Upper lobe of left lung (tissue), 6 donors: ENCODE measurements around the gene GSG1L. TPM values are rescaled to one million over a fixed set of nuclear protein-coding genes. Genes with fewer than 3 reads are reported as not detected.

Source experiments
- ATAC-seq, 2 donors: fragments of 200-7000 bp; cut with Tn5 transposase; one replicate each; pipeline ENCODE4 v1.9.1; 2022; ENCODE audit warnings: mild to moderate bottlenecking in 2 of 2, moderate library complexity in 2 of 2; ENCODE audit not compliant: low FRiP score in 2 of 2
- DNase-seq, 2 donors: peaks; one replicate each; pipeline ENCODE4 v3.0.0-alpha.2; 2019 to 2020
- H3K27ac ChIP-seq, 4 donors: fragments of 200-600 bp; sonication (generic); one replicate each; pipeline ENCODE4 v1.5.1; 2016 to 2019
- H3K27me3 ChIP-seq, 4 donors: fragments of 200-600 bp; sonication (generic); one replicate each; pipeline ENCODE4 v1.5.1; 2017 to 2019
- H3K36me3 ChIP-seq, 4 donors: fragments of 200-600 bp; sonication (generic); one replicate each; pipeline ENCODE4 v1.5.1; 2016 to 2019
- H3K4me1 ChIP-seq, 4 donors: fragments of 200-600 bp; sonication (generic); one replicate each; pipeline ENCODE4 v1.5.1; 2018 to 2019
- H3K4me3 ChIP-seq, 4 donors: fragments of 200-600 bp; sonication (generic); one replicate each; pipeline ENCODE4 v1.5.1; 2017 to 2019; ENCODE audit warnings: mild to moderate bottlenecking in 2 of 4, moderate library complexity in 1 of 4
- H3K9me3 ChIP-seq, 4 donors: fragments of 200-600 bp; sonication (generic); one replicate each; pipeline ENCODE4 v1.5.1; 2018 to 2019
- CTCF ChIP-seq, 6 experiments: fragments of 450-650 bp in 4 of 6; fragments of 200-600 bp in 2 of 6; sonication (generic) in 2 of 6; IDR thresholded peaks; one replicate each; pipeline ENCODE4 v1.5.1; 2016 to 2019; ENCODE audit warnings: antibody characterized with exemption in 6 of 6
- EP300 ChIP-seq, 4 donors: sonication (generic); formaldehyde crosslinking; IDR thresholded peaks; one replicate each; pipeline ENCODE4 v1.5.1; 2017; ENCODE audit warnings: antibody characterized with exemption in 4 of 4, control low read depth in 2 of 4
- POLR2A ChIP-seq, 4 donors: fragments of 450-650 bp; IDR thresholded peaks; one replicate each; pipeline ENCODE4 v1.5.1; 2016 to 2017; ENCODE audit warnings: antibody characterized with exemption in 4 of 4, mild to moderate bottlenecking in 2 of 4
- POLR2AphosphoS5 ChIP-seq, 2 donors: sonication (generic); formaldehyde crosslinking; IDR thresholded peaks; one replicate each; pipeline ENCODE4 v1.5.1; 2017; ENCODE audit warnings: antibody characterized with exemption in 2 of 2
- WGBS, 2 donors: methylation state at CpG; one replicate each; pipeline ENCODE4 v1.1.5; 2017 to 2018; 5-methylcytosine and 5-hydroxymethylcytosine counted together
- total RNA-seq, 6 donors: library from RNA; depleted of rRNA in 4 of 6; stranded (reverse); fragments of >200 nt in 4 of 6; gene quantifications; one replicate each; pipeline versions ENCODE4 v1.1.0 to v1.2.1, GENCODE V29; 2016 to 2021
- donor health status: DM: no; HTN: no; CAD: no; lungs with moderate emphysema.
- donor health status: DM: no; HTN: yes; CAD: no; lungs with severe emphysema.

The GSG1L gene
- total RNA-seq, 6 donors from 2014 or later, result 2.2 TPM; not detected in 5

- no peaks in the 10 kb centered on the region for H3K27me3 ChIP-seq
- TF ChIP-seq CTCF (IDR thresholded peaks at IDR 0.05) (no peak), POLR2AphosphoS5 (IDR thresholded peaks at IDR 0.05) (no peak), EP300 (IDR thresholded peaks at IDR 0.05) (no peak), POLR2A (IDR thresholded peaks at IDR 0.05) (no peak)
These were observed 136.1 kb downstream of the GSG1L start for GRCh38 chr16:27927266-27927901.

GRCh38 chr16:27925612-27926011 lies 137.9 kb downstream of the GSG1L start:
- DNase-seq (no peak), ATAC-seq (no peak)
- 72 to 74% methylated on average over 9 of the region's 9 CpGs for WGBS, 2 donors
- H3K4me1 ChIP-seq, result no peaks in the 10 kb centered on the region
- TF ChIP-seq POLR2A (IDR thresholded peaks at IDR 0.05) (no peak), CTCF (IDR thresholded peaks at IDR 0.05) (no peak), POLR2AphosphoS5 (IDR thresholded peaks at IDR 0.05) (no peak), EP300 (IDR thresholded peaks at IDR 0.05) (no peak)
- H3K9me3 ChIP-seq, result no peaks in the 10 kb centered on the region
- no peak overlapping the region for H3K4me3 ChIP-seq
- H3K27me3 ChIP-seq, result no peaks in the 10 kb centered on the region
- H3K36me3 ChIP-seq, result no peaks in the 10 kb centered on the region
- no peak overlapping the region for H3K27ac ChIP-seq

More at GRCh38 chr16:27927266-27927901, 136.1 kb downstream of the GSG1L start:
- H3K36me3 ChIP-seq, result no peaks in the 10 kb centered on the region
- no peaks in the 10 kb centered on the region for H3K4me1 ChIP-seq
- 74 to 84% methylated on average over 12 to 13 of the region's 13 CpGs for WGBS, 2 donors
- DNase-seq (no peak), ATAC-seq (no peak)
- H3K27ac ChIP-seq, result no peak overlapping the region
- peaks cover 0 to 3% (median under 1%) of the 10 kb centered on the region in 4 donors for H3K9me3 ChIP-seq
- H3K4me3 ChIP-seq, result no peak overlapping the region

- TF ChIP-seq EP300 (IDR thresholded peaks at IDR 0.05) (no peak), POLR2A (IDR thresholded peaks at IDR 0.05) (no peak), CTCF (IDR thresholded peaks at IDR 0.05) (no peak), POLR2AphosphoS5 (IDR thresholded peaks at IDR 0.05) (no peak)
- no peaks in the 10 kb centered on the region for H3K9me3 ChIP-seq
- H3K27me3 ChIP-seq, result no peaks in the 10 kb centered on the region
- H3K36me3 ChIP-seq, result no peaks in the 10 kb centered on the region
- no peak overlapping the region for H3K4me3 ChIP-seq
- no peak for DNase-seq
- WGBS, 2 donors, result 65 to 70% methylated on average over 4 of the region's 4 CpGs
- H3K4me1 ChIP-seq, result no peaks in the 10 kb centered on the region
- H3K27ac ChIP-seq, result no peak overlapping the region
- no peak for ATAC-seq
These were observed 138.9 kb downstream of the GSG1L start for GRCh38 chr16:27924411-27925118.

DNA sequence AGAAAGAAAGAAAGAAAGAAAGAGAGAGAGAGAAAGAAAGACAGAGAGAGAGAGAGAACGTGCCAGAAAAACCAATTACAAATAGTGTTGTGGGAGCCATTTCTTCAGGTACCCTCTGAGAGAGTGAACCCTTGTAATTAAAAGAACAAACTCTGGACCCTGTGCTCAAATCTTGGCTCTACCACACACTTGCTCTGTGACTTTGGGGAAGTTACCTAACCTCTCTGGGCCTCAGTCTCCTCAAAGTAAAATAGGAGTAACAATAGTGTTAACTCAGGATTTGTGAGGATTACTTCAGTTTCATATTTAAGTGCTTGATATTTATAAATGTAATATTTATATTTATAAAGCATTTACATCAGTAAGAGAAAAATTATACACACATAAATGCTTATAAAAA lies 139.8 kb downstream of the GSG1L start:
- TF ChIP-seq EP300 (IDR thresholded peaks at IDR 0.05) (no peak), CTCF (IDR thresholded peaks at IDR 0.05) (no peak), POLR2A (IDR thresholded peaks at IDR 0.05) (no peak), POLR2AphosphoS5 (IDR thresholded peaks at IDR 0.05) (no peak)
- Histone ChIP-seq H3K9me3 (no peaks in the 10 kb centered on the region), H3K4me1 (no peaks in the 10 kb centered on the region), H3K4me3 (no peak overlapping the region), H3K36me3 (no peaks in the 10 kb centered on the region), H3K27me3 (no peaks in the 10 kb centered on the region), H3K27ac (no peak overlapping the region)
- no peak for DNase-seq
- ATAC-seq, result no peak
- 87 to 88% methylated on average over 1 of the region's 1 CpG for WGBS, 2 donors
